ENCODE results near the gene HNRNPA3.
"Not testable (repeated sequence)": the region's sequence is repeated elsewhere in the genome, so short reads cannot be mapped to it uniquely, and the experiment has no call there.

HNRNPA3 gene

DNA sequence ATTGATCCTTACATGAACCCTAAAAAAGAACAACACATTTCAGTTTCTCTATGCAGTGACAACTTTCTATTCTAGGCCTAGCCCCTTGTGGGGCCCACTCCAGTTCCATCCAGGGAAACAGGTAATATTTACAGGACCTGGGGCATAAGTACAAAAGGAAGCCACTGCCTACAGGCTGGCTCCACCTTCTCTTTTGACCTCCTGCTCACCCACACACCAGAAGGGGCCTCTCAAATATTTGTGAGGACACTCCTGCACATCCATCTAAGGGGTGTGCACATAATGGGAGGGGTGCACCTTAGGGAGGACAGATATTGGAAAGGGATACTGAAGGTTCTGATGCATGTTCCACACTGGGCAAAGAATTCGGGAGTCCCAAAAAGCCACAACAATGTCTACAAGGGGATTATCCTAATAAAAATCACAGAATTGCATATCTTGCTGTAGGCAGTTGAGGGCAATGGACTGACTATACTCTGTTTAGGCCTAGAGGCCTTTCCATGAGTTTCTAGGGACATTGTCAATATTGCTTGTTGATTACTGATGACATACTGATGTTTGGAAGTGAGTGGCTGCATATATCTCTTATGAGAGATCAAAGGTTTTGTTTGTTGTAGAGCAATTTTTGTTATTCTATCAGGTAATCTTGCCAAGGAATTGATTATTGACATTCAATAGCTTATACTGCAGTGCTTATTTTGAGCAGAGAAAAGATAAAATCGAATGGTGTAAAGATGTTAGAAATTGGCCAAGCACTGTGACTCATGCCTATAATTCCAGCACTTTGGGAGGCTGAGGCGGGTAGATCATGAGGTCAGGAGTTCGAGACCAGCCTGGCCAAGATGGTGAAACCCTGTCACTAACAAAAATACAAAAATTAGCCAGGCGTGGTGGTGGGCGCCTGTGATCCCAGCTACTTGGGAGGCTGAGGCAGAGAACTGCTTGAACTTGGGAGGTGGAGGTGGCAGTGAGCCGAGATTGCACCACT, 23.8 kb upstream of the HNRNPA3 start:
- DNase-seq: no peak

GRCh38 chr2:177190941-177191340, 21.7 kb upstream of the HNRNPA3 start:
- DNase-seq: no peak

DNA sequence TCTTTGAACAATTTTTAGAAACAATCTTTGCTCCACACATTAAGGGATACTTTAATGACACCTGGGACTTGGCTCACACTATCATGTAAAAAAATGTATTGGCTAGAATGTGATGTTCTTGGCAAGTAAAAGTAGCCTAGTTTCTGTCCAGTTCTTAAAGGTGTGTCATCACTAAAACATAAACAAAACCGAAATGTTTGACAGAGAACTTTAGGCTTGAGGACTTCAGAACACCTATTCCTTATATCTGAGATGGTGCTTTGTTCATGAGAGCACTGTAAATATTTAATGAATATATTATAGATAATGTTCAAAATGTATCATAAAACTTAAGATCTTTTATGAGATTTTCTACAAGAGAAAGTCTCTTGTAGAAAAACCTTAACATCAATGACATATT, 19.8 kb upstream of the HNRNPA3 start:
- DNase-seq: no peak

- no peak for DNase-seq
These were observed 19.4 kb upstream of the HNRNPA3 start for GRCh38 chr2:177193240-177193639.

- no peak for DNase-seq
These were observed 17.4 kb upstream of the HNRNPA3 start for GRCh38 chr2:177195194-177195593.

- not testable (repeated sequence) for DNase-seq
These were observed 12.2 kb upstream of the HNRNPA3 start for GRCh38 chr2:177200419-177200818.

DNA sequence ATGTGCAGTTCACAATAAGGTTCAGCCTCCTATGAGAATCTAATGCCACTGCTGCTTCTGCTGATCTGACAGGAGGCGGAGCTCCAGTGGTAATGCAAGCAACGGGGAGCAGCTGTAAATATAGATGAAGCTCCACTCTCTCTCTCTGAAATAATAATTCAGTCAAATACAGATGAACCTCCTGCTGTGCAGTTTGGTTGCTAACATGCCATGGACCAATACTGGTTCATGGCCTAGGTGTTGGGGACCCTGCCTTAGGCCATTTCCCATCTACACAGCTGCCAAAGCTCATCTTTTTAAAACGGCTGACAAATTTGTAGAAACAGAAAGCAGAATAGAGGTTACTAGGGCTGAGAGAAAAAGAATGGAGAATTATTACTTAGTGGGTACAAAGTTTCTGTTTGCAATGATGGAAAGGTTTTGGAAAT, 10.7 kb upstream of the HNRNPA3 start:
- no peak for DNase-seq

DNA sequence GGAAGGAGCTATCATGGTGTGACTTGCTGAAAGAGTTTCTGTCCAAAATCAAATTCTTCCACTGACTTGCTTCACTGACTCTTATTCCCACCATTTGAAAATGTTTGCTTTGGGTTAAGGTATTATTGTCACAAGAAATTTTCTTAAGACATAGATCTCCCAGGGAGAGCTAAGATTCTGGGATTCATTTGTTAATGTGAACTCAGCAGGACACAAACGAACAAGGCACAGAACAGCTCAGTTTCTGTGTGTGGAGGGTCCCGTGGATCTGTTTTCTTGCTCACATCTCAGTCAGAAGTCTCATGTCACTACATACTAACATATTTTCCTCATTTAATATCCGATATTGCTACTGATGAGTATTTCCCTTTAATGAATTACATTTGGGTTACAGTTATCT, 8.2 kb upstream of the HNRNPA3 start:
- no peak for DNase-seq

DNA sequence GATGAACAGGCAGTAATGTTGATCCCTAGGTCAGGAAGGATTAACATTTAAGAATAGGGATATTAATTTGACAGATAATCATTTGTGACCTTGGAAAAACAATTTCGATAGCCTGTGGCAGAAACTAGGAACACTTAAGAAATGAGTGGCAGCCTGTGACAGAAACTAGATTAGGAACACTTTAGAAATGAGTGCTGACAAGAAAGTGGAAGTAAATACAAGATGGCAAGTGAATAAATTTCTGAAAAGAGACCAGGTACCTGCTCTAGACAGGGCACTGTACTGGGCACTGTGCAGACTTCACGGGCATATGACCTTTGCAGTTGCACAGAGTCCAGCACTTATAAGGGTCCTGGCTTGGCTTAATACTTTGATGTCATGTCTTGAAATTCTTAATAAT, 5.5 kb upstream of the HNRNPA3 start:
- no peak for DNase-seq

DNA sequence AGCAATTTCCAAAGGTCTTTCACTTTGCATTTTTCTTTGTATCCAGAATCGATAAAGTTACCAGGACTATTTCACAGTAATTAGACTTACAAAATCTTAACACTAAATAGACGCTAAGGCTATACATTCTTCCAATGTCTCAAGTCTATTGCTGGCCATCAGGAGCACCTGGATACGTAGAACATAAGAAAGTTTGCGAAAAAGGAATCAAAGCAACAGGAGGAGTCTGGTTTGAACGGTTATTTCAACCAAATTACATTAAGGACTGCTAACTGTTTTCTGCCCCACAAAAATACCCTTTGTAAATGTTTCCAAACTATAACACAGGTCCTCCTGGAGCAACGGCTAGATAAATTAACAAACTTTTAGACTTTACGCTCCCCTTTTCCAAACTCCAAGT, 1.4 kb upstream of the HNRNPA3 start:
- no peak for DNase-seq

DNA sequence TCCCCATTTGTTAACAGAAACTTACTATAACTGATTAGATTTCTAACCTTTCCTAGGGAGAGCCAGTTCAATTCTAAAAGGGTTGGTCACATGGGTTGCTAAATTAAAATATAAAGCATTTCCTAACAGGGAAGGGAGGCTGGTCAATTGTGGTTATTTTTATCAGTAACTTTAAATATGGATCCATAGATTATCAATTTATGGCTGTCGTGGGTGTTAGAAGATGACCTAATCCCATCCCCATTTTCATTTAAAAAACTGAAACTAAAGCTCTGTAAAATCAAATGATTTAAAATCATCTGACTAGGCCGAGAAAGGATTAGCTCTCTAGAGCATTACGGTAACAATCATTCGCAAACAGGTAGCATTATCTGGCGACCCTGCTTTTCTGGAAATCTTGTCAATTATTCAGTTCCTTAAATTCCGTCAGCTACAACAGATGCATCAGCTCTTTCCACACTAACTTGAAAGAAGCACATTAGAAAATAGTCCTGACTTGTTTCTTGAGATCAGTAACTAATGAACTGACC, 953 bp upstream of the HNRNPA3 start:
- DNase-seq: no peak

- DNase-seq: no peak
These were observed 580 bp downstream of the HNRNPA3 start for GRCh38 chr2:177212891-177213856.

DNA sequence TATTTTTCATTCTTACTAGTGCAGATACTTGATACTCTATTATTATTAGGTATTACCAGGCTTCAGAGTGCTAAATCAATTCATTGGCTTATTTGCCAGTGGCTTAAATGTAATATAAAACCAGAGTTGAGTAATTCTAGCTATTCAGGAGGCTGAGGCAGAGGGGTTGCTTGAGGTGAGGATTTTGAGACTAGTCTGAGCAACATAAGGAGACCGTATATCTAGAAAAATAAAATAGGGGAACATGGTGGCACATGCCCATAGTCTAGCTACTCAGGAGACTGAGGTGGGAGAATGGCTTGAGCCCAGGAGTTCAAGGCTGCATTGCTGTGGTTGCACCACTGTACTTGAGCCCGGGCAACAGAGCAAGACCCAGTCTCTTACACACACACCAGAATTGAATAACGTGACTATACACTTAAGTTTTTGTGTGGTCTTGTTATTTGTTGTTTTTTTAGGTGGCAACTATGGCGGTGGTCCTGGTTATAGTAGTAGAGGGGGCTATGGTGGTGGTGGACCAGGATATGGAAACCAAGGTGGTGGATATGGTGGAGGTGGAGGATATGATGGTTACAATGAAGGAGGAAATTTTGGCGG, 4.8 kb downstream of the HNRNPA3 start:
- DNase-seq: no peak

GRCh38 chr2:177219787-177220186, 7.2 kb downstream of the HNRNPA3 start:
- DNase-seq: not testable (repeated sequence)

GRCh38 chr2:177221534-177221933, 8.9 kb downstream of the HNRNPA3 start:
- no peak for DNase-seq

GRCh38 chr2:177221970-177222369, 9.4 kb downstream of the HNRNPA3 start:
- no peak for DNase-seq

GRCh38 chr2:177223436-177223835, 10.8 kb downstream of the HNRNPA3 start:
- not testable (repeated sequence) for DNase-seq

DNA sequence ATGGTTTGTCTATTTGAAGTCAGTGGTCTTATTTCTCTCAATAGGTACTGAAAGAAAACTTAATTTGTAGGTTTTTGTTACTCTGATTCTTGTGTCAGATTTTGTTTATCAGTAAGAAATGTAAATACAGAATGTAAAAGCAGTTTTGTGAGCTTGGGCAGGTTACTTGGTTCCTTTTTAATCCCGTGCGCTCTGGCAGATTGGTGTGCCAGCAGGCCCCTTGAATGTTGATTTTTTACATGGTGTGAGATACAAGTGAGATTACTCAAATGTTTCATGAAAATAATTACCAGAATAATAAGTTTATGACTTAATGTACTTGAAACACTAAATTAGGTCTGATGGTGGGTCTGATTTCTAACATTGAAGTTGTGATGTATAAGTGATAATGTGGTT, 13.4 kb downstream of the HNRNPA3 start:
- DNase-seq: no peak

DNA sequence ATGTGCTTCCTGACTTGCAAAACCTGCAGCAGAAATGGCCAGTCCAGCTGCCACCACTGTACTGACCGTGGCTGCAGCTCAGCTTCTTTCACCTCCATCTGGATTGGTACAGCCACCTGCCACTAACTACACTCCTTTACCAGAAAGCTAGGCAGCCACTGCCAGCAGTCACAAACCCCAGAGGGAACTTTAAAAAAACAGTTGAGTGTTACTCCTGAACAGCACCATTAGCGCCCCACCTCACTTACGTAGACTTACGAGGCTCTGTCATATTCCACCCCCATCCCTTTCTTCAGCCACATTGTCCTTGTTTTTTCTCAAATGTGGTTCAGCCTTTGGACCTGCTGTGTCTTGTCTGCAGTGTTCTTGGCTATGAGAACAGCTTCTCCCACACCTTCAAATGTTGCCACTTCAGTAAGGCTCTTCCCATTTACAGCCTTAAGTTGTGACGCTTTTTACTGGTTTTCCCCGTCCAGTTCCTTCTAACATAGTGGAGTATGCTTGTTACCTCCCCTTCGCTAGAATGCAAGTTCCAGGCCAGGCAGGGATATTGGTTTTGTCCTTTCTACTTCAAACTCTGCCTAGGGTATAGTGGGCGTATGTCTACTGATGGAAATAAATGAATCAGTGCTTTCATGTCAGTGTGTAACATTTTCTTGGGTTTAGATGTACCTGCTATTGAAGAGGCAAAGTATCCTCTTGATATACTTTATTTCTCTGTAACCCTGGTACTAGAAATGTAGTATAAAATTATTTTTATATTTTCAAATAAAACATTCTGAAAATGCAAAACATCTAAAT, 17.0 kb downstream of the HNRNPA3 start:
- no peak for DNase-seq

DNA sequence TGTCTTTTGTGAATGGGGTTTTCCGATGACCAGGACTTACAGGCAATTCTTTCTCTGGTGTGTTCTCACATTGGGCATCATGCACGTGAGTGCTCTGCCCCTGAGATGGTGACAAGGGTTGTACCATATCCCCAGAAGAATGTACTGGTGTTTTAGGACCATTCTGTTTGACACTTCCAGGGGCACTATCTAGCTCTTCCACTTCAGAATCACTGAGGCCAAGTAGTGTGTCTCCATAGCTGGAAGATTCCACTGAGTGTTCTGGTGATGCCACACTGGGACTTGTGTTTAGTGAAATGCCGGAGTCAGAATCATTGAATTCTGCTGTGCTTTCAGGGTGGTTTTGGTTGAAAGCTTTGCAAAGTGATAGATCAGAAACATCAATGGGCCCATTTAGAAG, 18.7 kb downstream of the HNRNPA3 start:
- no peak for DNase-seq

DNA sequence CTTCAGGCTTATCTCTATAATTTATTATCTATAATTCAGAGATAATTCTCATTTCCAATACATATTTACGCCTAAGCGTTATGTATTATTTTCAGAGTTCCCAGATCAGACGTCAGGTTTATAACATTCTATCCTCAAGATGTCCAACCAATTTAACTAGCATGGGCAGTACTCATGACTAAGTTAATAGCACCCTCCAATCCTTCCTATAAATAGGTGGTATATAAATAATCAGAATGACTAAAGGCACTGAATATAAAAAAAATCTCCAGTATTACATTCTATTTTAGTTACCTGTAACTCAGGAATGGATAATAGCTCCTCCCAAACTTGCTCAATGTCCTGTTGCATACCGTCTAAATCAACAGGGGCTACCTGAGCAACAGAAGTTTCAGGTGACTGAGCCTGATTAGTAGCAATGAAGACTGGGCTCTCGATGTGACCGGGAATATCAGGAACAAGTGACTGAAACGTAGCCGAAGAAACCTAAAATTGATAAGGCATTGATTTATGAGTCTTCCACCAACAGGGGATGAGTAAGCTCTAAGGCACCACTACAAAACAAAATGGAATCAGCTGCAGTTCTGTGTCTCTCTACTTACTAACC, 19.6 kb downstream of the HNRNPA3 start:
- no peak for DNase-seq

All from cortex of kidney (tissue), 1 donor.